IPS DF 4.7 (cell line): ENCODE results near the gene UNKL.

Experiments used
- DNase-seq: peaks from one replicate; pipeline ENCODE4 v3.0.0-alpha.2; 2013; ENCODE audit warnings: low spot score; ENCODE audit errors: extremely low read depth

Gene UNKL

GRCh38 chr16:1326946-1327618 is 87.4 kb downstream of the UNKL start:
- no peak for DNase-seq

GRCh38 chr16:1326391-1326790 is 88.1 kb downstream of the UNKL start:
- DNase-seq, result no peak

GRCh38 chr16:1325673-1326371 is 88.7 kb downstream of the UNKL start:
- no peak for DNase-seq

GRCh38 chr16:1325261-1325660 is 89.2 kb downstream of the UNKL start:
- no peak for DNase-seq

- no peak for DNase-seq
Measured at GRCh38 chr16:1324286-1324826, 90.1 kb downstream of the UNKL start.

- DNase-seq, result no peak
Measured at GRCh38 chr16:1323296-1324239, 90.9 kb downstream of the UNKL start.

- no peak for DNase-seq
Measured at GRCh38 chr16:1322407-1322806, 92.1 kb downstream of the UNKL start.

GRCh38 chr16:1320658-1321240 is 93.8 kb downstream of the UNKL start:
- DNase-seq, result no peak

GRCh38 chr16:1320097-1320496 is 94.4 kb downstream of the UNKL start:
- DNase-seq, result no peak

- DNase-seq, result no peak
Measured at GRCh38 chr16:1319041-1319440, 95.5 kb downstream of the UNKL start.

- no peak for DNase-seq
Measured at GRCh38 chr16:1318268-1318545, 96.3 kb downstream of the UNKL start.

GRCh38 chr16:1317479-1318267 is 96.8 kb downstream of the UNKL start:
- DNase-seq, result no peak

- no peak for DNase-seq
Measured at GRCh38 chr16:1316033-1316405, 98.5 kb downstream of the UNKL start.

GRCh38 chr16:1315081-1316032 is 99.1 kb downstream of the UNKL start:
- no peak for DNase-seq

GRCh38 chr16:1314399-1315068 is 100.0 kb downstream of the UNKL start:
- DNase-seq, result no peak

- no peak for DNase-seq
Measured at GRCh38 chr16:1313721-1314369, 100.7 kb downstream of the UNKL start.
